Testis (tissue), 2 donors: ENCODE measurements around the gene YY1.

Experiments used
- CTCF ChIP-seq, 3 experiments: fragments of 450-650 bp in 2 of 3; fragments of 200-600 bp in 1 of 3; sonication (generic) in 1 of 3; IDR thresholded peaks; one replicate each; pipeline ENCODE4 v1.5.1; 2016 to 2019; ENCODE audit warnings: antibody characterized with exemption in 3 of 3, mild to moderate bottlenecking in 2 of 3, moderate library complexity in 1 of 3
- POLR2A ChIP-seq: fragments of 450-650 bp; IDR thresholded peaks from one replicate; pipeline ENCODE4 v1.6.1; 2017; ENCODE audit warnings: antibody characterized with exemption, mild to moderate bottlenecking, moderate library complexity

GRCh38 chr14:100271247-100271939 lies 32.4 kb downstream of the YY1 start:
- no peak for TF ChIP-seq CTCF (IDR thresholded peaks at IDR 0.05)
- TF ChIP-seq POLR2A, result no peak
